Inflammatory macrophage (primary cell): ENCODE data around the gene FLNB.

Source experiments
- DNase-seq, 2 donors: peaks; one replicate each; pipeline ENCODE4 v3.0.0-alpha.2; 2020 to 2022

Gene FLNB

GRCh38 chr3:58084166-58084565 lies 75.9 kb downstream of the FLNB start:
- no peak for DNase-seq

- DNase-seq = peak; percentile 48 to 63
Observed at GRCh38 chr3:58084788-58085543, 76.7 kb downstream of the FLNB start.

DNA sequence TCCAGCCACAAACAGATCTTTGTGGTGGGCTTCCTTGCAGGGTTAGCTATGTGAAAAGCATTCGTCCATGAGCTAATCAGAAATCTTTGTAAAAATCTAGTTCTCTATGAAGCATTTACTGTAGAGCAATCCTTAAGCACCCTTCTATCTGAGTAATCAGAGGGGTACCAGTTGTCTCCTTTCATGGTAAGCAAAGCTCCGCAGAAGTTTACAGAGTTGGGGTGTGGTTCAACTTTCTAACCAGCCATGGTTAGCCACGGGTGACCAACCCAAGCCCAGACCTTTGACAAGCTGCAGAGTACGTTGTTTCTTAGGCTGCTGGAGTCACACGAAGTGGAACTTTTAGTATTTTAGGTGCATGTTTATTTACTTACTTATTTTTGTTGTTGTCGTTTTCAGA lies 77.4 kb downstream of the FLNB start:
- DNase-seq = no peak

- DNase-seq = no peak
Observed at GRCh38 chr3:58088501-58088900, 80.3 kb downstream of the FLNB start.

GRCh38 chr3:58090351-58090750 lies 82.1 kb downstream of the FLNB start:
- DNase-seq = no peak

DNA sequence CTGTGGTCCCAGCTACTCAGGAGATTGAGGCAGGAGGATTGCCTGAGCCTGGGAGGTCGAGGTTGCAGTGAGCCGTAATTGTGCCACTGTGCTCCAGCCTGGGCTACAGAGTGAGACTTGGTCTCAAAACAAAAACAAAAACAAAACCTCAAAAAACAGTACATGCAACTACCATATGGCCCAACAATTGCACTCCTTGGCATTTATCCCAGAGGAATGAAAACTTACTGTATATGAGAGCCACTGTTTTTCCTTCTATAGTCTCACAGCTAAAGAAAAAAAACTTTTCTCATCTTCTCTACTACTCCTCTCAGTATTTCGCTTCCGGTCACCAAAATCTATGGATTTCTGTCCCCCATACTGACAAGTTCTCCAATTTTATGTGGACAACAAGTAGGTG lies 84.3 kb downstream of the FLNB start:
- DNase-seq = no peak

DNA sequence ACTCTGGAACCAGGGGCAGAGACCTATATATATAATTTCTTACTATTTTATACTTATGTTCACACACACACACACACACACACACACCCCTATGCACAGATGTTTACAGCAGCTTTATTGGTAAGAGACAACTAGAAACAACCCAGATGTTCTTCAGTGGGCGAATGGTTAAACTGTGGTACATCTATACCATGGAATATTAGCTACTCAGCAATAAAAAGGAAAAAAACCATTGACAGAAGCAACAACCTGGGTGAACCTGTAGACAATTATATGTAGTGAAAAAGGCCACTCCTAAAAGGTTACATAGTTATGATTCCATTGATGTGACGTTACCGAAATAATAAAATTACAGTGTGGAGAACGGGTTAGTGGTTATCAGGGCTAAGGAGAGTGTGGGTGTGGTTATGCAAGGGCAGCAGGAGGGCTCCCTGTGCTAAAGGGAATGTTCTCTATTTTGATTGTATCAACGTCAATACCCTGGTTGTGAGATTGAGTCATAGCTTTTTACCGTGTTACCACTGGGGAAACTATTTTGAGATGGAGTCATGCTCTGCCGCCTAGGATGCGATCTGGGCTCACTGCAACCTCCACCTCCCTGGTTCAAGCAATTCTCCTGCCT lies 85.5 kb downstream of the FLNB start:
- peak; percentile 72 to 77 for DNase-seq

DNA sequence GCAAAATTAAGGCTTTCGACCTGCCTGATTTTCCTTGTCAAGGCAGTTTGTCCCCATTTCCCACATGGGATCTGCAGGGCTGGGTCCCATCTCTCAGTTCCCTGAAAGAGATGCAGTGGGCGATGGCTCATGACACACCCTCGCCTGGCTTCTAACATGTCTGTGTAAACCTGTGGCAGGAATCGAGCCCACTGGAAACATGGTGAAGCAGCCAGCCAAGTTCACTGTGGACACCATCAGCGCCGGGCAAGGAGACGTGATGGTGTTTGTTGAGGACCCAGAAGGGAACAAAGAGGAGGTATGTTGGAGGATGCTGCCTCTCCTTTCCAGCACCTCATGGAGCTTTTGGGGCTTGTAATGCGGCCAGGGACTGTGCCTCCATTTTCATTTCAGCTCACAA lies 86.4 kb downstream of the FLNB start:
- no peak for DNase-seq

GRCh38 chr3:58095603-58096138 lies 87.4 kb downstream of the FLNB start:
- no peak for DNase-seq

DNA sequence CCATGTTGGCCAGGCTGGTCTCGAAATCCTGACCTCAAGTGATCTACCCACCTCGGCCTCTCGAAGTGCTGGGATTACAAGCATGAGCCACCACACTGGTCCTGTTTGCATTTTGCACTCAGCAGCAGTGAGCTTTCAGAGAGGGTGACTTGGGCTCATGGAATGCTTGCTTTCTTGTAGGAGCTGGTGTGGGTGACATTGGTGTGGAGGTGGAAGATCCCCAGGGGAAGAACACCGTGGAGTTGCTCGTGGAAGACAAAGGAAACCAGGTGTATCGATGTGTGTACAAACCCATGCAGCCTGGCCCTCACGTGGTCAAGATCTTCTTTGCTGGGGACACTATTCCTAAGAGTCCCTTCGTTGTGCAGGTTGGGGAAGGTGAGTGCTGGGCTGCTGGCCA lies 90.3 kb downstream of the FLNB start:
- no peak for DNase-seq

DNA sequence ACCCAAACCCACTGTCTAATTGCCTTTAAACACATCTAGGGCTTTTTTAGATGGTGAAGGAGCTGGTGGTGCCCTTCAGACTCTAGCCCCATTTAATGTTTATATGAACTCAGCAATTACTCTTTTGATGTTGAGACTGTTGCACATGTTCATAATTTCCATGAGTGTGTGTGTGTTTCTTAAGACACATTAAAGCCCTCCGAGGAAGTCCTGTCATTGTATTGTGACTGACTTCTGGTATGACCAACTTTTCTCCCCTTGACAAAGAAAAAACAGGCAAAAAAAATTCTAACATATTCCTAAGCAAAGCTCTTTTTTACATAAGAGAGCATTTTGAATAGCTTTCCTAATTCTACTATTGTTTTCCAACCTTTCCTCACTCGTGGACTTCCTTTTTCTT lies 91.6 kb downstream of the FLNB start:
- no peak for DNase-seq

DNA sequence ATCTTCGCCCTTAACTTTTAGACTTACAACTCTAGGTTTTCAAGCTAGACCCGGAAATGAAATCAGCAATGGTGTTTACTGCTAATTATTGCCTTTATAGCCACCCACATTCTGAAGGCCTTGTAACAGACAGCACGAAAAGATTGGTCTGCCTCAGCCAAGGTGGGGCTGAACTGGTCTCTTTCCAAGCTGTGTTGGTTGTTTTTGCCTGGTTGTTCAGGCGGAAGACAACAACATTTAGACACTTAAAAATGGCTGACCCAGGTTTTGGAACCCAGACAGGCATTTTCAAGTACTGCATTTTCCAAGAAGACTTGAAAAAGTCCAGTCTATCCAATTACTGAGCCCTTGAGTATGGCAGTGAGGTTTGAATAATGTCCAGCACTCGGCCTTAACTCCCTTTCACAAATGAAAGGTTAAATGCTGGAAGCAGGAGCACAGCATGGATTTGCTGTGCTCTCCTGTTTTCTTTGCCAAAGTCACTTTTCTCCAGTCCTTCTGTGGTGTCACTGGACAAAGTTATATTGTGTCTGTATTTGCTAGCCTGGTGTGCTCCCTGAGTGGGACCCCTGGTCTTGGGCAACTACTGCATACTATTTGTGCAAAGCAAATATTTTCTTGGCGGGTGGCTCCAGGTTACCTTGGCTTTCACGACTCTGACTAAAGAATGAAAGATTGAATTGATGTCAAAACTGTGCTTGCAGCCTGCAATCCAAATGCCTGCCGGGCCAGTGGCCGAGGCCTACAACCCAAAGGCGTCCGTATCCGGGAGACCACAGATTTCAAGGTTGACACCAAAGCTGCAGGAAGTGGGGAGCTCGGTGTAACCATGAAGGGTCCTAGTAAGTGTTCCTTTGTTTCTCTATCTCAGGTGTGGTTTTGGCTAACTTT lies 93.5 kb downstream of the FLNB start:
- no peak for DNase-seq

- no peak for DNase-seq
Observed at GRCh38 chr3:58102390-58102750, 94.1 kb downstream of the FLNB start.

GRCh38 chr3:58102976-58103451 lies 94.8 kb downstream of the FLNB start:
- DNase-seq = no peak

DNA sequence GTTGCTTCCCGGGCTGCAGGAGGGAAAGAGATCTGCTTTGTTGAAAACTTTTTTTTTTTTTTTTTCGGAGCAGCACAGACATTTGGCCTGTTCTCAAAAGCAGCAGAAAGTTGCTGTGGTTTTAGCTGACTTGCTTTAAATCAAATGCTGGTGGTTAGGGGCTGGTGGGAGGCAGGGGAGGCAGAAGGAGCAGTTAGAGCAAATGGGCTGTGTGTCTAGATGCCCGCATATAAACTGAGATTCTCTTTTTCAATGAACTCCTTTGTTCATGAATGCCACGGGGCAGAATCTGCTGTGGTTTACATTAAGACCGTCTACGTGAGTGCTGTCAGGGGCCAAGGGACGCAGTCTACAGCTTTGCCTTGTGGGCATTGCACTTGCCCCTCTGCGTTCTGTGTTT lies 95.9 kb downstream of the FLNB start:
- no peak for DNase-seq

DNA sequence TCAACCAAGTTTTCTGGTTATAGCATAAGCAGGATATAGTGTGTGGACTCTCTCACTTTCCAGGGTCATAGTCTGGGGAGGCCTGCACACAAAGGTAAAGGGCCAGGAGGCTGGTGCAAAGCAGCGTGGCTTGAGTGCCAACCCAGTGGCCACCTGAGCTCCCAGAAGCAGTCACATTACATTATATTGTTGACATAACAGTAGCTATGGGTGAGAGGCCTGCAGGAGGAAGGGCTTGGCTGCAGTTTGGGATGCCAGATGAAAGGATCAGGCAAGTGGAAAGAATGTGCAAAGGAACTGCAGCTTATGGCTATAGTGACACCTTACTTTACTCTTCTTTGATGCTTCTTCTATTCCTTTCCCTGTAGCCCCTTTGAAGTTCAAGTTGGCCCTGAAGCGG lies 96.5 kb downstream of the FLNB start:
- no peak for DNase-seq

- DNase-seq = no peak
Observed at GRCh38 chr3:58105196-58105595, 97.0 kb downstream of the FLNB start.

- DNase-seq = peak; percentile 28 to 72
Observed at GRCh38 chr3:58106061-58106460, 97.8 kb downstream of the FLNB start.

DNA sequence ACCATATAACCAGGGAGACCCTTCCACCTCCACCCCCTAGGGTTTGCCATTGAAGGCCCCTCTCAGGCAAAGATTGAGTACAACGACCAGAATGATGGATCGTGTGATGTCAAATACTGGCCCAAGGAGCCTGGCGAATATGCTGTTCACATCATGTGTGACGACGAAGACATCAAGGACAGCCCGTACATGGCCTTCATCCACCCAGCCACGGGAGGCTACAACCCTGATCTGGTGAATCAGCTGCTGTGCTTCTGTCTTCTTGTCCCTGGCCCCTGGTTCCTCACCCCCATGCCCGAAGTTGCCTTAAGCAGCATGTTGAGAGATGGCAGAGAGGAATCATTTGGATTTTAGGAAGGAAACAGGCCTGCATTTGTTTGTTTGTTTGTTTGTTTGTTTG lies 98.4 kb downstream of the FLNB start:
- no peak for DNase-seq

GRCh38 chr3:58107597-58107996 lies 99.4 kb downstream of the FLNB start:
- DNase-seq = no peak

GRCh38 chr3:58109752-58110151 lies 101.5 kb downstream of the FLNB start:
- DNase-seq = no peak

DNA sequence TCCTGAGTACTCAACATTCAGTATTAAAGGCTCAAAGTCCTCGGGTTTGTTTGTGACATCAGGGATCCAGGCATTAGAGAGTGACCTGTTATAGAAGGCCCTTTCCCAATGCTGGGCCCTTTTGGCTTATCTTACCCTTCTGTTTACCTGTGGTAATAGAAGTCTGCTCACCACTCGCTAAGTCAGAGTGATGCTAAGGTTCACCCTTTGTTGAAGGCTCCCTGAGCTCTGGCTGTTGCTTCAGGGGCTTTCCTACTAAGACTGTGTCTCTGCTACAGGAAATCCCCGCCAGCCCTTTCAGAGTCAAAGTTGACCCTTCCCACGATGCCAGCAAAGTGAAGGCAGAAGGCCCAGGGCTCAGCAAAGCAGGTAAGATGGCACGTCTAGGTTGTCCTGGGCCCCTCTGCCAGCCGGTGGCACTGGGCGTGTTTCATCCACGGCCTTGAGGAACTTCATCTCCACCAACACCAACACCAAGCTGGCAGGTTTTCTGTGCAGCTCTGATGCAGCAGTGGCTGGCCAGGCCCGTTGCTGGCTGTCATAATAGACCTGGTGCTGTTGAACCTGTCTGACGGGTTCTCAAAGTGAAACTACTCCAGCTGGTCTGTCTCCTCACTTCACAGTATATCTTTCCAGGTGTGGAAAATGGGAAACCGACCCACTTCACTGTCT lies 103.4 kb downstream of the FLNB start:
- no peak for DNase-seq

GRCh38 chr3:58112185-58112535 lies 103.9 kb downstream of the FLNB start:
- no peak for DNase-seq
